GM23338 (cell line): ENCODE measurements around the gene TPK1. TPM values are rescaled to one million over a fixed set of nuclear protein-coding genes. Genes with fewer than 3 reads are reported as not detected.

Experiments used
- ATAC-seq: fragments of 200-7000 bp; cut with Tn5 transposase; 3 replicates; pipeline ENCODE4 v1.9.1; 2020
- DNase-seq: peaks from one replicate; pipeline ENCODE4 v3.0.0-alpha.2; 2015; ENCODE audit warnings: low spot score
- H2AFZ ChIP-seq: fragments of 200-600 bp; sonication (generic); 2 replicates; pipeline ENCODE4 v1.8.0; 2016; ENCODE audit warnings: antibody characterized with exemption, mild to moderate bottlenecking, moderate library complexity
- H3F3A ChIP-seq: fragments of 200-600 bp; sonication (generic); replicated peaks from 2 replicates; pipeline ENCODE4 v1.8.0; 2017; ENCODE audit warnings: antibody characterized with exemption, mixed run types, low read depth
- H3K27ac ChIP-seq: fragments of 200-600 bp; sonication (generic); 2 replicates; pipeline ENCODE4 v1.6.1; 2016; ENCODE audit warnings: low read depth
- H3K27me3 ChIP-seq: fragments of 200-600 bp; sonication (generic); 2 replicates; pipeline ENCODE4 v1.8.0; 2016; ENCODE audit warnings: mild to moderate bottlenecking, mixed run types, moderate library complexity; ENCODE audit not compliant: insufficient read depth
- H3K36me3 ChIP-seq: fragments of 200-600 bp; sonication (generic); 2 replicates; pipeline ENCODE4 v1.8.0; 2016; ENCODE audit warnings: mild to moderate bottlenecking; ENCODE audit not compliant: insufficient read depth
- H3K4me1 ChIP-seq: fragments of 200-600 bp; sonication (generic); 2 replicates; pipeline ENCODE4 v1.8.0; 2016; ENCODE audit warnings: mild to moderate bottlenecking, moderate library complexity; ENCODE audit not compliant: insufficient read depth
- H3K4me2 ChIP-seq: fragments of 200-600 bp; sonication (generic); 2 replicates; pipeline ENCODE4 v1.7.1; 2017; ENCODE audit warnings: mixed run types
- H3K4me3 ChIP-seq: fragments of 200-600 bp; sonication (generic); 2 replicates; pipeline ENCODE4 v1.6.1; 2016; ENCODE audit warnings: mixed run types
- H3K79me2 ChIP-seq: fragments of 200-600 bp; sonication (generic); replicated peaks from 2 replicates; pipeline ENCODE4 v1.8.0; 2017; ENCODE audit warnings: mild to moderate bottlenecking; ENCODE audit not compliant: insufficient read depth
- H3K9me2 ChIP-seq: fragments of 200-600 bp; sonication (generic); 2 replicates; pipeline ENCODE4 v1.8.0; 2017; ENCODE audit not compliant: insufficient read depth
- H4K20me1 ChIP-seq: fragments of 200-600 bp; sonication (generic); replicated peaks from 2 replicates; pipeline ENCODE4 v1.8.0; 2017; ENCODE audit warnings: mild to moderate bottlenecking; ENCODE audit not compliant: insufficient read depth
- H3K27ac Mint-ChIP-seq: 2 replicates; pipeline ENCODE4 v1.8.0; 2020; ENCODE audit warnings: inconsistent platforms, mild to moderate bottlenecking, moderate library complexity, mixed read lengths
- H3K27me3 Mint-ChIP-seq: 3 replicates; pipeline ENCODE4 v1.8.0; 2022; ENCODE audit warnings: low read depth, mild to moderate bottlenecking, moderate library complexity, mixed read lengths, inconsistent platforms; ENCODE audit not compliant: insufficient read depth, poor library complexity
- H3K36me3 Mint-ChIP-seq: 3 replicates; pipeline ENCODE4 v1.8.0; 2021; ENCODE audit warnings: low read depth, mild to moderate bottlenecking, inconsistent platforms, moderate library complexity, mixed read lengths
- H3K4me1 Mint-ChIP-seq: 3 replicates; pipeline ENCODE4 v1.8.0; 2020; ENCODE audit warnings: mild to moderate bottlenecking, inconsistent platforms, mixed read lengths
- H3K4me3 Mint-ChIP-seq: 3 replicates; pipeline ENCODE4 v1.8.0; 2021; ENCODE audit warnings: moderate library complexity, mild to moderate bottlenecking, inconsistent platforms, mixed read lengths
- H3K9me3 Mint-ChIP-seq: 3 replicates; pipeline ENCODE4 v1.8.0; 2020; ENCODE audit warnings: moderate library complexity, mild to moderate bottlenecking, inconsistent platforms, mixed read lengths
- CTCF ChIP-seq, 2 experiments: fragments of 200-600 bp in 1 of 2; sonication (generic) in 1 of 2; conservative IDR thresholded peaks; 2 replicates each; pipeline versions ENCODE4 v1.5.1 to v1.6.1; 2016 to 2017; ENCODE audit warnings: antibody characterized with exemption in 2 of 2, low read depth in 2 of 2, mild to moderate bottlenecking in 2 of 2, moderate library complexity in 1 of 2
- ETS1 ChIP-seq: IDR thresholded peaks from 2 replicates; pipeline ENCODE4 v1.6.1; 2016; ENCODE audit warnings: antibody characterized with exemption
- EZH2 ChIP-seq: fragments of 200-600 bp; sonication (generic); IDR thresholded peaks from one replicate; pipeline ENCODE4 v1.8.0; 2017; ENCODE audit warnings: antibody characterized with exemption, mild to moderate bottlenecking, low read depth; ENCODE audit not compliant: unreplicated experiment
- EZH2phosphoT487 ChIP-seq: fragments of 200-600 bp; sonication (generic); IDR thresholded peaks from one replicate; pipeline ENCODE4 v1.8.1; 2018; ENCODE audit warnings: antibody characterized with exemption; ENCODE audit not compliant: unreplicated experiment
- JUNB ChIP-seq: IDR thresholded peaks from one replicate; pipeline ENCODE4 v1.6.1; 2016; ENCODE audit warnings: antibody characterized with exemption; ENCODE audit not compliant: unreplicated experiment
- NANOG ChIP-seq: IDR thresholded peaks from 2 replicates; pipeline ENCODE4 v1.6.1; 2016; ENCODE audit warnings: antibody characterized with exemption, borderline replicate concordance
- REST ChIP-seq: IDR thresholded peaks from one replicate; pipeline ENCODE4 v1.6.1; 2018; ENCODE audit warnings: antibody characterized with exemption; ENCODE audit not compliant: unreplicated experiment
- ZNF114 ChIP-seq: fragments of 250-450 bp; sonication (Bioruptor Pico); IDR thresholded peaks from 2 replicates; pipeline ENCODE4 v1.5.0; 2020; ENCODE audit warnings: mild to moderate bottlenecking, moderate library complexity
- ZNF331 ChIP-seq: fragments of 250-450 bp; sonication (Bioruptor Pico); IDR thresholded peaks from 2 replicates; pipeline ENCODE4 v1.5.0; 2020; ENCODE audit warnings: low read depth, mild to moderate bottlenecking, moderate library complexity
- polyA plus RNA-seq: library from polyadenylated mRNA; unstranded; fragments of >200 nt; fragmentation: Nextera tagmentation; extraction: Ambion mirVana; gene quantifications from 2 replicates; pipeline ENCODE4 v1.2.1, GENCODE V29; 2016
- total RNA-seq: library from RNA; depleted of rRNA; stranded (reverse); fragments of >200 nt; shearing (Covaris generic); gene quantifications from 2 replicates; pipeline ENCODE4 v1.2.3, GENCODE V29; 2014

The TPK1 gene
- total and polyA plus RNA-seq, 2 experiments from 2014 or later: 2.6 to 2.9 TPM

GRCh38 chr7:144468990-144469732 is 366.7 kb downstream of the TPK1 start (continued):
- TF ChIP-seq REST (no peak), ZNF114 (no peak), ZNF331 (CRISPR knock-in tag) (no peak)

- Mint-ChIP-seq H3K27me3 (peaks cover 4% of the 10 kb centered on the region), H3K36me3 (peaks cover 26% of the 10 kb centered on the region; the same call in 2 of the 3 replicates), H3K4me1 (peaks cover 6% of the 10 kb centered on the region), H3K4me3 (no peak overlapping the region), H3K27ac (no peak overlapping the region), H3K9me3 (peaks cover 25% of the 10 kb centered on the region)
- DNase-seq: peak; percentile 27
- no peak overlapping the region for H3K27ac ChIP-seq
- no peaks in the 10 kb centered on the region for H3F3A ChIP-seq
- no peaks in the 10 kb centered on the region for H3K27me3 ChIP-seq
- H4K20me1 ChIP-seq: no peaks in the 10 kb centered on the region
- no peak overlapping the region for H2AFZ ChIP-seq
- no peak overlapping the region for H3K4me3 ChIP-seq
- no peaks in the 10 kb centered on the region for H3K79me2 ChIP-seq
- H3K4me2 ChIP-seq: no peak overlapping the region
- H3K36me3 ChIP-seq: 0 out of 2 replicates have a peak, but pooled peaks cover 4% of the 10 kb centered on the region
- no peaks in the 10 kb centered on the region for H3K4me1 ChIP-seq
- peaks cover 5% of the 10 kb centered on the region; the same call in 1 of the 2 replicates for H3K9me2 ChIP-seq
- ATAC-seq: no peak
- TF ChIP-seq JUNB (no peak), ETS1 (no peak), NANOG (no peak), EZH2 (no peak), EZH2phosphoT487 (no peak), ZNF331 (CRISPR knock-in tag) (no peak), CTCF (conservative IDR thresholded peaks at IDR 0.05; ENCODE audit: low read depth in 2 of 2) (no peak), ZNF114 (no peak), REST (no peak)
Observed at GRCh38 chr7:144459635-144460034, 376.2 kb downstream of the TPK1 start.
